ENCODE measurements around the gene ARFGEF2.

ARFGEF2 gene

GRCh38 chr20:48948612-48949011 is 27.1 kb downstream of the ARFGEF2 start:
- TF ChIP-seq ZFX (IDR thresholded peaks at IDR 0.05), result no peak
- TF ChIP-seq CTCF (conservative IDR thresholded peaks at IDR 0.05), result no peak
- H3K27ac ChIP-seq, result no peak overlapping the region

- TF ChIP-seq CTCF (conservative IDR thresholded peaks at IDR 0.05) (no peak; the same call in 1 of the 2 replicates), ZFX (IDR thresholded peaks at IDR 0.05) (no peak)
- H3K27ac ChIP-seq, result no peak overlapping the region
Observed at GRCh38 chr20:48949304-48950170, 28.0 kb downstream of the ARFGEF2 start.

- H3K27ac ChIP-seq, result no peak overlapping the region
- no peak for TF ChIP-seq CTCF (conservative IDR thresholded peaks at IDR 0.05)
- no peak for TF ChIP-seq ZFX (IDR thresholded peaks at IDR 0.05)
Observed at GRCh38 chr20:48951041-48951440, 29.5 kb downstream of the ARFGEF2 start.

- H3K27ac ChIP-seq, result no peak overlapping the region
Observed at GRCh38 chr20:48951646-48952045, 30.1 kb downstream of the ARFGEF2 start.

GRCh38 chr20:48952656-48953055 is 31.1 kb downstream of the ARFGEF2 start:
- no peak for TF ChIP-seq ZFX (IDR thresholded peaks at IDR 0.05)
- H3K27ac ChIP-seq, result no peak overlapping the region

More at GRCh38 chr20:48951646-48952045, 30.1 kb downstream of the ARFGEF2 start:
- no peak for TF ChIP-seq ZFX (IDR thresholded peaks at IDR 0.05)
- TF ChIP-seq CTCF (conservative IDR thresholded peaks at IDR 0.05), result no peak

GRCh38 chr20:48953653-48954052 is 32.1 kb downstream of the ARFGEF2 start:
- TF ChIP-seq ZFX (IDR thresholded peaks at IDR 0.05), result no peak
- TF ChIP-seq CTCF (conservative IDR thresholded peaks at IDR 0.05), result no peak
- no peak overlapping the region for H3K27ac ChIP-seq

- no peak for TF ChIP-seq CTCF (conservative IDR thresholded peaks at IDR 0.05)
- no peak for TF ChIP-seq ZFX (IDR thresholded peaks at IDR 0.05)
- H3K27ac ChIP-seq, result no peak overlapping the region
Observed at GRCh38 chr20:48956052-48956451, 34.5 kb downstream of the ARFGEF2 start.

- H3K27ac ChIP-seq, result no peak overlapping the region
- TF ChIP-seq ZFX (IDR thresholded peaks at IDR 0.05) (no peak), CTCF (conservative IDR thresholded peaks at IDR 0.05) (no peak)
Observed at GRCh38 chr20:48957053-48957481, 35.6 kb downstream of the ARFGEF2 start.
